ENCODE data around the gene ADPRM.
"Not testable (repeated sequence)": the region's sequence is repeated elsewhere in the genome, so short reads cannot be mapped to it uniquely, and the experiment has no call there.

The ADPRM gene, protein sequence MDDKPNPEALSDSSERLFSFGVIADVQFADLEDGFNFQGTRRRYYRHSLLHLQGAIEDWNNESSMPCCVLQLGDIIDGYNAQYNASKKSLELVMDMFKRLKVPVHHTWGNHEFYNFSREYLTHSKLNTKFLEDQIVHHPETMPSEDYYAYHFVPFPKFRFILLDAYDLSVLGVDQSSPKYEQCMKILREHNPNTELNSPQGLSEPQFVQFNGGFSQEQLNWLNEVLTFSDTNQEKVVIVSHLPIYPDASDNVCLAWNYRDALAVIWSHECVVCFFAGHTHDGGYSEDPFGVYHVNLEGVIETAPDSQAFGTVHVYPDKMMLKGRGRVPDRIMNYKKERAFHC

DNA sequence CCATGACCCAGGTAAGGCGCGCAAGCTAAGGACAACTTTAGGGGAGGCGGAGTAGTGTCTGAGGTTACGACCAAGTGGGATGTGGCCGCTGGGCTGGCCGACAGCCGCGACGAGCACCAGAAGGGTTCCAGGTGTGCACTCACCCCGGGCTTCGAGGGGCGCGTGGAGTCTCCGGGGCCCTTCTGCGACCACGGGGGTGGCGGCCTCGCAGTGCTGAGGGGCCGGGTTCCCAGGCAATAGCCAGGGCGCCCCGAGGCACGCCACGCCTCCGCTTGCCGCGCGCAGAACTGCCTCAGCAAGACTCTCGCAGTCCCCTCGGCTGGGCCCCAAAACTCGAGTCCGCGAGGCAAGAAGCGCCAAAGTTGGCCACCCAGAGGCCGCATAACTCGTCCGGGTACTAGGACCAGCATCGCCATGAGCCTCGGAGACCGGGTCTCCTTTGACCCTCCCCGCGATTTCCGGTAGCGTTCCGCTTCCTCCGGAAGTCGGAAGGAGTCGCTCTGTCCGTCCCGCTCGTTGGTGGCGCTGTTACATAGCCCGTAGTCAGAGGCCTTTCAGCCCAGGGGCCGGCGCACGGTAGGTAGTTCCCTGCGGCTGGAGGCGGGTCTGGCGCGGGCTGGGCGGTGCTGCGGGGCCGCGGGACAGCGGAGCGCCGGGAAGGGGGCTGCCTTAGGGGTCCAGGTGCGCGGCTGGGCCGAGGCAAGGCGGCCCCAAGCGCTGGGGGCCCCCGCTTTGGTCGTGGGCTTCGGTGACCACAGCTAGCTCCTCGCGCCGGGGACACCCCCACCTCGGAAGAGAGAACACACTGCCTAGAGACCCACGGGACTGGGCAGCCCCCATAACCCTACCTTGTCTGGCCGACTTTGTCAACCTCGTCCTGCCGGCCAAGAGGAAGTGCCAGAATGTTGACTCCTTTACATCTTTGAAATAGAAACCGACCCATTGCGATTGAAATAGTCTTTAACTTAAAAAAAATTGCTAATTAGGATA lies at the start of gene ADPRM, which contains the start of gene SCO1:
Gene ADPRM (plus strand): TSS at position 503 of the 990 bp plus-strand sequence. CDS start 7,333 bp downstream, outside the sequence.
Gene SCO1 (minus strand): TSS at position 442 of the 990 bp plus-strand sequence. CDS start 26 bp downstream, at position 416.
- DNase-seq, result peak; percentile 96

DNA sequence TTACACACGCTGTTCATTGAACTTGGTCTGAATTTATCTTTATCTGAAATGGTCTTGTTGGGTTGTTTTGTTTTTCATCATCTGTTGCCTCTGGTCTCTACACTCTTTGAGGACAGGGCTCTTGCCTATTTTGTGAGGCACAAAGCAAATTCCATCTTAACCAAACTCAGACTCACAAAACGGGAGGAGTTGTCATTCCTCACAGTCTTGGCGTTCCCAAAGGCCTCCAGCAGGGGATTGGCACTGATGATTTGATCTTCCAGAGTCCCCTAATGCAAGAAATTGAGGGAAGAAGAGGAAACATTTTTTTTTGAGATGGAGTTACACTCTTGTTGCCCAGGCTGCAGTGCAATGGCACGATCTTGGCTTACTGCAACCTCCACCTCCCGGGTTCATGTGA lies 49.0 kb upstream of the ADPRM start:
- DNase-seq, result no peak

DNA sequence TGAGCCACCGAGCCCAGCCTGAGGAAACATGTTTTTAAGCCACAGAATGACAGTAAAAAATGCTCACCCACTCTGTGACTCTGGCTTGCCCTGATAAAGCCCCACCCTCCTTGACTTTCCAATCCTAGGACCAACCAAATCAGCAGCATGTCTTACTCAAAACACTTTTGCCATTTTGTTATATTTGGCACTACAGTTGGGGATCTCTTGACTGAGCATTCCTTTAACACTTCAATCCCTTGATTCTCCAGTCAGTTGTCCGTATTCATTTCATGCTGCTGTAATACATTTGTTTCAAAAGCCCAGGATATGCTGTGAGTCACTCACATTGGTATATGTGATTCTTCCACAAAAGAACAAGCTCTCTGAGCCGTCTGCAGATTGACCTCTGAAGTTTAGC lies 48.4 kb upstream of the ADPRM start:
- DNase-seq, result no peak

DNA sequence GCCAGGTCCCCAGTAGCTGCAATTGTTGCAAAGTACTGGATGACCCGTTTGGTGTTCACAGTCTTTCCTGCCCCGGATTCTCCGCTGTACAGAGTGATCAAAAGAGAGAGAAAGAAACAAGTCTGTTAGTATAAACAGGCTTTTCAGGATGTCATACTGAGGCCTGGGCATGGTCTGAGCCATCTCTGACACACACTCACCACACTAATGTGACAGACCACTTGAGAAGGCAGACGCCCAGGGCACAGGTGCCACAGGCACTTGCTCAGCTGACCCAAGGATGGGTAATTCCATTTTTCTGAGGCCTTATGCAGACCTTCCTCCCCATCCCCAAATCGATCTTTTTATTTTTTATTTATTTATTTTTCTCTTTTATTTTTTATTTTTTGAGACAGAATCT lies 47.8 kb upstream of the ADPRM start:
- no peak for DNase-seq

DNA sequence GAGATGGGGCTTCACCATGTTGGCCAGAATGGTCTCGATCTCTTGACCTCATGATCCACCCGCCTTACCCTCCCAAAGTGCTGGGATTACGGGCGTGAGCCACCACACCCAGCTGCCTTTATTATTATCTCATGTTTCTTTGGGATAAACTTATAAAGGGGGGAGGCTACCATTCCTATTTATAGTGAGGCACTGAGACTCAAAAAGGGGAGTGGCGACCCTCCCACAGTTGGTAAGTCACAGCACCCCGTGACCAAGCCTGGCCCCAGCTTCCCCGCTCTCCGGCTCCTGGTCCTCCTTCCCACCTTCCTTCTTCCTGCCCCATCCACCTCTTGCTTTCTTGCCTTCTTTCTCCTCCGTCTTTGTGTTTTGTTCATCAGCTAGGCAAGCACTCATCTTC lies 45.5 kb upstream of the ADPRM start:
- DNase-seq, result no peak

DNA sequence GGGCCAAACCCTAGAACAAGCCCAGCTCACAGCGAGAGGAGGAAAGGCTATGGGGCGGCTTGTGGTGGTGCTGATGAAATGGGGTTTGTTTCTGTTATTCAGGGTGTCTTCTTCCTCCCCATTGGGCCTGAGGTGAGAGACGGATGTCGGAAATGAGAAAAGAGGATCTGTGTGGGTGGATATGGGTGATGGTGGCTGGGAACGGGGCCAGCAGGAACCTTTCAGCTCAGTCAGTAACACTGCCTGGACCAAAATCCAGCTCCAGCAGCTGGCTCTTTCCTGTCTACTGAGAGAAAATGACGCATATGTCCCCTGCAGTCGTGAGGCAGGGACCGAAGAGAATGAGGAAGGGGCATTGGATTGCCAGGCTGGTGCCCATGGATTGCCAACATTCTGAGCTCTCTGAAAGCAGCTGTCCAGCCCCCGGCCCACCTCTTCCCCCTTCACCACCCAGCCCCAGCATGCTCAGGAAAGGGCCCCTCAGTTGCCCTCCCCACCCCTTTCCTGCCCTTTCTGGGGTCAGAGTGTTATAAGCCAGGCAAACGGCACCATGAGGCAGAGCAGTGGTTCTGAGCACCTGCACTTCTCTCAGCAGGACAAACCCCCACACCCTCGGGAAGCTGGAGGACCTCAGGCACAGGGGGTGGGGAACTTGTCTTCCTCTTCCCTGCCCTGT lies 44.3 kb upstream of the ADPRM start:
- DNase-seq, result peak; percentile 42

DNA sequence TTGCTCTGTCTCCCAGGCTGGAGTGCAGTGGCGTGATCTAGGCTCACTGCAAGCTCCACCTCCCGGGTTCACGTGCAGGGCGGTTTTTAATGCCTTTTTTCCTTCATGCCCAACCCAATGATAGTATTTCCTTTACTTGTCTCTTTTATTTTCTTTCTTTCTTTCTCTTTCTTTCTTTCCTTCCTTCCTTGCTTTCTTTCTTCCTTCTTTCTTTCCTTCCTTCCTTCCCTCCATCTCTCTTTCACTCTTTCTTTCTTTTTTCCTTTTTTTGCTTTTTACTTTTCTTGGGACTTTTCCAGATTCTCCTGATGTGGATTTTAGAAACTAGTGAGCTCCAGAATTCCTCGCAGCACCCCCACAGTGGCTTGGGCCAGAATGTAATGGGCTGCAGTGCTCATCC lies 43.4 kb upstream of the ADPRM start:
- DNase-seq, result no peak

DNA sequence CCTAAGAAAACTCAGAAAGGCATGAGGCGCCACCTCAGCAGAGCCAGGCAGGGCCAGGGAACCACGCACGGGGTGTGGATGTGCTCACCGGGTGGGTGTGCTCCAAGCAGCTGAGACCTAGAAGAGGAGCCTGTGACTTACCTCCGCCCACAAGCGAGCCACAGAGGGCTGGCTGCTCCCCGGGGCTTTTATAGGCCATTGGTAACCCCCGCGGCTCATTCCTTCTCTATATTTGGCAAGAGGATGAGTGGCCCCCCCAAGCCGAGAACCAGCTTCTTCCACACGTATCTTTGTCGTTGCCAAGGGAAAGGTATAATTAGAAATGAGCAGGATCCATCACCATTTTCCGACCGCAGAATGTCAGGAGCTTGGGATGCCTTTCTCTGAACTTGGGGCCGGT lies 40.2 kb upstream of the ADPRM start, which contains the start of gene MYH3:
Gene MYH3 (minus strand): TSS at position 162 of the 400 bp plus-strand sequence. CDS start 2,245 bp downstream, outside the sequence.
- DNase-seq, result no peak

DNA sequence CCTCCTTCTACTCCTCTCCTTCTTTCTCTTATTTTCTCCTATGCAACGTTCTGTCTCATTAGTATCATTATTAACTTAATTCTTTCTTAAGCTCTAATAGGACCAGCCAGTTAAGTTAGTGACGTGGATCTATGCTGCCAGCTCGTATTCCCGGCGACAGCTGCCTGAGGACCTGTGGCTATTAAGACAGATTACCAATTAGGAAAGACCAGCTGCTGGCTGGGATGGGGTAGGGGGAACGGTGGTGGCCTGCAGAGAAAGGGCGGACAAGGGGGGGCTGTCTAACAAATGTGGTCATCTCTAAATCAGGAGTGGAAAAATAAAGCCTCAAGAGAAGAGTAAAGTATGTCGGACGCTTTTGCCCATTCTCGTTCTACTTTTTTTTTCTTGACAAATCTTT lies 39.5 kb upstream of the ADPRM start:
- DNase-seq, result no peak

DNA sequence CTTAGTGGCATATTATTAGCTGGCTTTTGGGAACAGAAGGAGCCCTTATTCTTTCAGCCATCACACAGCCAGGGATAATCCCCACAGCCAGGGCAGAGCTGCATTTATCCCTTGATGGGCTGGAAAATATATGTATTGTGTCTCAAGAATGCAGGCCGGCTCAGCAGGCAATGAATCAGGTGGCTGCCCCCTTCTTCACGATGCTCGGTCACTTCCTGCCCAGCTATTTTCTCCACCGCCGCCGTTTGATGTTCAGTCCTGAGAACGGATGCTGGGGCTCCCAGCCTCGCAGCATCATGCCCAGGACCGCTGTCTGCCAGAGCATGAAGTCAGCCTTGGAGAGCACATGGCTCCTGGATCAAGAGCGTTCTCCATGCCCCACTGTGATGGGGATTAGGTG lies 36.0 kb upstream of the ADPRM start:
- no peak for DNase-seq

DNA sequence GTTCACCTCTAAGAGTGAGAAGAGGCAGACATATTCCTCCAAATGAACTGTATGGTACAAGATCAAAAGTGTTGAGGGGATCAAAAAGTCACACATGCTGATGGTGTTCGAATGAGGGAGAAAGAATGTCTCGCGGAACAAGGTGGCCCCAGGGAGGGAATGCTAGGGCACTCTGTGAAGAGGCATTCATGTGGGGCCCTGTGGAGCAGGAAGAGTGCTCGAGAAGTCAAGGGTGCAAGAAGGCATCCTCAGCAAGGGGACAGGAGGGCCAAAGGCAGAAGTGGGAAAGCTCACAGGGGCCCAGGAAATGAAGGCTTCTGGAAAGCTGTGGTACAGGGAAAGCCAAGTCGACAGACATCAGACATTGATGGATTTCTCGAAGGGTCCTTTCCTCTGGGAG lies 34.2 kb upstream of the ADPRM start:
- DNase-seq, result no peak

DNA sequence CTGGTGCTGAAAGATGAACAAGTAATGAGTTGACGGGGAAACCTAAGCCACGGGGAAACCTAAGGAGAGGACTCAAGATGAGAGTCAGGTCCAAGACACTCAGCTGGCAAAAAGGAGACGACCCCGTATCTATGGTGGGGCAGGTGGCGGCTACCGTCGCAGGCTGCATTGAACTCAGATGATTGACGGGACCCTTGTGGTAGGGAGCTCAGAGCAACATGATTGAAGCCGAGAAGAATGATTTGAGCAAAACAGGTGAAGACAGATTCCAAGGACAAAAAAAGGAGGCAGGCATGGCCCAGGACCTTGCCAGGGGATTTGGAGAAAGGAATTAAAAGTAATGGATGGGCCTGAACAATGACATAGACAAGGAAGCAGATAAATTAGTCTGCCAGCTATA lies 32.8 kb upstream of the ADPRM start:
- no peak for DNase-seq

DNA sequence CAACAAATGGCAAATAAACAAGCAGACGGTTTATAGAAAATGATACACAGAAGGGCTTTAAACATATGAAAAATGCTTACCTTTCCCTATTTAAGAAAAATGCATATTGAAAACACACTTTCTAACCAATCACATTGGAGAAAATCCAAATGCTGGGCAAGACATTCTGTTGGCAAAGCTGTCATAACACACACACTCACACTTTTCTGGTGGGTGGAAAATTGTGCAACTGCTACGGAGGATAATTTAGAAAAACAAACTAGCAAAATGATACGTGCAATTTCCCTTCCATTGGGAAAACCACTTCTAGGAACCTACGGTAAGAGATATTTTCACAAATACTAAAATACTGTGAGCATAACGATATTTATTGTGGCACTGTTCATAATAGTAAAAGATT lies 30.5 kb upstream of the ADPRM start:
- DNase-seq, result no peak

DNA sequence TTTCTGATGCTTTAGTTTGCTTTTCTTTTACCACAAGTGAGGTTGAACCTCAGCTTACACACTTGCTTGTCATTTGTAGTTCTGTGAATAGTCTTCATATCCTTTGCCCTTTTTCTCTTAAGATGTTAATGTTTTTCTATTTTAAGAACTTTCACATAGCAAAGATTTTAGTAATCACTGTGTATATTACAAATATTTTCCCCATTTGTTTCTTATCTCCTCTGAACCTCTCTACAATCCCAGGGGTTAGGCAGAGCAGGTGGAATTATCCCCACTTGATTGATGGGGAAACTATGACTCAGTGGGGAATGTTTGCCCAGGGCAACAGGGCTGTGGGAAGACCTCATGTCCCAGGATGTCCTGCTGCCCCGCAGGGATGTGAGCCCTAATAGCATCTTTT lies 28.6 kb upstream of the ADPRM start:
- no peak for DNase-seq

DNA sequence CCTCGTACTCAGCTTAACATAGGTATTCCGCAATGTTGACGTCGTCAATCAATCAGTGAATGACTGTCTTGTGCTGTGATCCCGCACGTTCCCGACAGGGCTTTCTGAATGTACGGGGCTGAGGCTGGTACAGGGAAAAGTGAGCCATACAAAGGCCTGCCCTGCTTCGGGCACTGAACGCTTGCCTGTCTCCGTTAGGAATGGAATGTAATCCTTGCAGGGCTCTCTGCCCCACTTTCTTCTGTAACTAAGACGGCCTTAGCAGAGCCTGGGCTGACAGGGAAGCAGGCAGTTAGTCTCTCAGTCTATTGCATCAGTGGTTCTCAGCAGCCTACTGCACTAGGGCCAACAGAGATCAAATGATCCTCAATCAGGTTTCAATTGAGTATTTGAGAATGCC lies 24.1 kb upstream of the ADPRM start:
- no peak for DNase-seq

DNA sequence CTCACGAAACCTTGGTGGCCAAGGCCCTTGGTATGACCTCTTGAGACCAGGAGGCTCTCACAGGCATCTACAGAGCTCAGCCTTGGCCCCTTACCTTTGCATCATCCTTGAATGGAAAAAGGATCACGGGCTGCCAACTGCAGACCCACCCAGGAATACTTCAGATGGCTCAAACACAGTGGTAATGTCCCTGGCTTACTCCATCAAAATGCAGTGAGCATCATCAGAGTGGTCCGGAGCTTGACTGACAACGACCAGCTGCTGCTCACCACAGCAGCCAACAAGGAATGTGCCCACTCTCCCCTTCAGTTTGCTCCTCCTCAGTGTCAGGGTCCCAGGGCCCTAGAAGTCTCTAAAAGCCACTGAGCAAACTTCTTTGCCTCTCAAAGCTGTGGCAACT lies 22.7 kb upstream of the ADPRM start:
- DNase-seq, result no peak

DNA sequence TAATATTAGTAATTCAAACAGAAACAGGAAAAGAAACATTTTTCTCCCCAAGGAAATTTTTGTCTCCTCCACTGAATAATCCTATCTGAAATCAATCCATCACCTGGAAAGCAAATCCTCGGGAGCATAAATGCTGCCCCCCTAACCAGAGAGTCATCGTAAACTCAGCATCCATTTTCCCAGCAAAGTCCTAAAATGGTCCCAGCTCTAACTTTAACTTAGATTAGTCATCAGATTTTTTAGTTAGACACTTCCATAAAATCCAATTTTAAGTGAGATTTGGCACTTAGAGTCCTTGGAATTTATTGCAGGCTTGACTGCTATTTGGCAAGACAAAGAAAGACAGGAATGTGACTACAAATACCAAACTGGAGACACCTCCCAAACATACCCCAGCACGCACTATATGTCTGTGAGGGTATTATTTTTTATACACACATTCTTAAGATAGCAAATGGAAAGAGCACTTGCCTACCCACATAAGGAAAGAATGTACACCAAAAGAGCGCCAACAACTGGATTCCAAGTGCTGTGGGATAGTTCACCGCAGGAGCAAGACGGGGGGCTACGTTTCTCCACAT lies 15.4 kb upstream of the ADPRM start:
- no peak for DNase-seq

DNA sequence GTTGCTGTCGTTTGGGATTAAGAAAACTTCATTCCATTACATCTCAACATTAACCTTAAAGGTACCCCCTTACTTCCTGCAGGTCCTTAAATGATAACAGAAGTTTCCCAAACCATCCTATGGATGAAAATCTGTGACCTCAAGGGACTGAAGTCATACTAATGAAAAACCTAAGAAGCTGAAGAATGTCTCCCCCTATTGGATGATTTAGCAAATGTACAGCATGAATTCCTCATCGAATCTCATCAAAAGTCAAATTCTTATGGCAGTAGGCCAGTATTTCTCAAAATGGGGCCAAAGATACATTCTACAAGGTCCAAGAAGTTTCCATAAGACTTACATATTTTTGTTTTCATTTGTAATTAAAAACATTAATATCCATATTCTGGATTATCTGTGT lies 13.5 kb upstream of the ADPRM start:
- DNase-seq, result peak; percentile 39

DNA sequence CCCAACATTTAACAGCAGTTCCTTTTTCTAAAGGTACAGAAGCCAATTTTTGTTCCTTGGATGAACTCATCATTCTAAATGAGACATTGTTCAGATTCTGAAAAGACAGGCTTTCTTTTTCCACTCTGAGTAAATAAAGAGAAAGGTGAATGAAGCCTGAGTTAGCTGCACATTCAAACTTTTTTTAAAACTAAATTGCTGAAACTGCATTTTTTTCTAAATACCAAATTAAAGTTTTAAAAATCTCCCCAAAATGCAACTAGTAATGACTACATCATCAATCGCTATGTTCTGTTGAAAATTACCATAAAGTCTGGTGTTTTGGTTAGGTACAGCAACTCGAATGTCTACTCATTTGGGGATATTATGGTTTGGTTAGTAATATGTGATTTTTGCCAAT lies 9.9 kb upstream of the ADPRM start:
- DNase-seq, result no peak

DNA sequence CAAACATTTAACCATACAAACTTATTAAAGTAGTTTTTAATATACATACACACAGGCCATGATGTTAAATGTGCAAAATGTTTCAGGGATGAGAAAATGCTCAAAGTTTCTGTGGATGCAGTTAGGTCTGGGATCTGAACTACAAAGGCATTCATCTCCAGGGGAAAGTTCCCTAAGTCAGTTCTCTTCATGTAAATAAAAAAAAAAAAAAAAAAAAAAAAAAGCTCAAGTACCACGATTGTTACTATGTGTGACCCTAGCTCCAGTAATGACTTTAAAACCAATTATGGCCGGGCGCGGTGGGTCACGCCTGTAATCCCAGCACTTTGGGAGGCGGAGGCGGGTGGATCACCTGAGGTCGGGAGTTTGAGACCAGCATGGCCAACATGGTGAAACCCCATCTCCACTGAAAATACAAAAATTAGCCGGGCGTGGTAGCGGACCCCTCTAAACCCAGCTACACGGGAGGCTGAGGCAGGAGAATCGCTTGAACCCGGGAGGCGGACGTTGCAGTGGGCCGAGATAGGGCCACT lies 1.5 kb upstream of the ADPRM start:
- not testable (repeated sequence) for DNase-seq

DNA sequence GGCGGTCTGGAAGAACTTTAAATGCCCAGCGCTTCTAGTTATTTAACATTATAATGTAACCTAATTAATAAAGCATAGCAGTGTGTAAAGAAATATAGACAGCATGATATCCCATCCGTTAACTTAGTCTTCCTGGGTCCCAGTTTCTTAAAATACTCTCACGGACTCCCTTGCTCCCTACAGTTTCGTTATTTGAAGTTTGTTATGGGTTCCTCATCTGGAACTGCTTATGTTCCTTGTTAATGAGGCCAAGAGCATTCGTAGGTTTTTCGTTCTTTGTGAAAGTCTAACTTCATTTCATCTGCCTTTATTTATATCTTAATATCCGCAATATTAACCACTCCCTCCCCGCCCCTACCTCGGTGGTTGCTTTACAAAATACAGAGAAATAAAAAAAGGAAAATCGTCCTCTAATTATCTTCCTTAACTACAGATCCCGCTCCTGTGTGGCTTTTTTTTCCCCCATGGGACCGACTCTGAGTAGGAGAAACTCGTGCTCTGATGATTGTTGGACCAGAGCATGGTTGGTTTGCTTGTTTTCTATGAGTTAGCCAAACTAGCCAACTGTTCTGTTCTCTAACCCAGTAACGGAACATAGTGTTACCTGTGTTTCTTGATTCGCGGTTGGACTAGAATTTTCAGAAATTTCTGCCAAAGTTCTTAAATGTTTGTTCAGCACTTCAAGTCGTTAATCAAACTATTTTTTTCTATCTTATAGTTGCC lies 863 bp downstream of the ADPRM start:
- peak; percentile 54 for DNase-seq

DNA sequence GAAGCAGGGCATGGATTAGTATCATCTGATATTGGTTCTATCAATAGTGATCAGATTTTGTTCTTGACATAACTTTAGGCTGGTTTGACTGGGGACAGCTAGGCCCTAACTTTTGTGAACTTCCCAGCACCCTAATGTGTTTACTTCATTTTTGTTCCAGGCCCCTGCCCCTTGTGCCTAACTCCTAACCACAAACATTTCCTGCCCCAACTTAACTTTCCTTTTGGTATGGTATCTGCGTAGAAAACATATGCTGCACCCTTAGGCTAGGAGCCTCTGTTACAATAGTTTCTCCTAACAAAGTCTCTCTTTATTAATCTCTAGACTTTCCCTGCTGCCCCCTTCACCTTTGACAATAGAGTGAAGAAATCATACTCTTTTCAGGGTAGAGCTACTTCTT lies 2.5 kb downstream of the ADPRM start:
- no peak for DNase-seq
